Muscle layer of colon (tissue), 2 donors: ENCODE measurements around the gene PDZD8.
A peak's percentile ranks its signal among the peaks of the same experiment; 100 is the strongest.

Source experiments
- H3K27ac ChIP-seq: one replicate; pipeline ENCODE4 v1.7.0; 2013; ENCODE audit warnings: low read depth, mild to moderate bottlenecking, low read length, moderate library complexity
- H3K27me3 ChIP-seq, 2 donors: one replicate each; pipeline ENCODE4 v1.7.0; 2013; ENCODE audit warnings: low read length in 2 of 2, mild to moderate bottlenecking in 2 of 2; ENCODE audit not compliant: insufficient read depth in 2 of 2, control insufficient read depth in 1 of 2
- H3K36me3 ChIP-seq: one replicate; pipeline ENCODE4 v1.7.0; 2013; ENCODE audit warnings: mild to moderate bottlenecking, low read length; ENCODE audit not compliant: insufficient read depth
- H3K4me1 ChIP-seq: one replicate; pipeline ENCODE4 v1.7.0; 2013; ENCODE audit warnings: mild to moderate bottlenecking, low read length; ENCODE audit not compliant: insufficient read depth
- H3K4me3 ChIP-seq, 2 donors: one replicate each; pipeline ENCODE4 v1.7.0; 2013; ENCODE audit warnings: low read length in 2 of 2, low read depth in 1 of 2, mild to moderate bottlenecking in 1 of 2, moderate library complexity in 1 of 2
- H3K9ac ChIP-seq: one replicate; pipeline ENCODE4 v1.7.0; 2013; ENCODE audit warnings: low read length
- H3K9me3 ChIP-seq: one replicate; pipeline ENCODE4 v1.7.0; 2013; ENCODE audit warnings: mild to moderate bottlenecking, low read length
- donor health status: abdominal sarcoma.
- donor health status: Adenocarcinoma of cecum.

The PDZD8 gene, protein sequence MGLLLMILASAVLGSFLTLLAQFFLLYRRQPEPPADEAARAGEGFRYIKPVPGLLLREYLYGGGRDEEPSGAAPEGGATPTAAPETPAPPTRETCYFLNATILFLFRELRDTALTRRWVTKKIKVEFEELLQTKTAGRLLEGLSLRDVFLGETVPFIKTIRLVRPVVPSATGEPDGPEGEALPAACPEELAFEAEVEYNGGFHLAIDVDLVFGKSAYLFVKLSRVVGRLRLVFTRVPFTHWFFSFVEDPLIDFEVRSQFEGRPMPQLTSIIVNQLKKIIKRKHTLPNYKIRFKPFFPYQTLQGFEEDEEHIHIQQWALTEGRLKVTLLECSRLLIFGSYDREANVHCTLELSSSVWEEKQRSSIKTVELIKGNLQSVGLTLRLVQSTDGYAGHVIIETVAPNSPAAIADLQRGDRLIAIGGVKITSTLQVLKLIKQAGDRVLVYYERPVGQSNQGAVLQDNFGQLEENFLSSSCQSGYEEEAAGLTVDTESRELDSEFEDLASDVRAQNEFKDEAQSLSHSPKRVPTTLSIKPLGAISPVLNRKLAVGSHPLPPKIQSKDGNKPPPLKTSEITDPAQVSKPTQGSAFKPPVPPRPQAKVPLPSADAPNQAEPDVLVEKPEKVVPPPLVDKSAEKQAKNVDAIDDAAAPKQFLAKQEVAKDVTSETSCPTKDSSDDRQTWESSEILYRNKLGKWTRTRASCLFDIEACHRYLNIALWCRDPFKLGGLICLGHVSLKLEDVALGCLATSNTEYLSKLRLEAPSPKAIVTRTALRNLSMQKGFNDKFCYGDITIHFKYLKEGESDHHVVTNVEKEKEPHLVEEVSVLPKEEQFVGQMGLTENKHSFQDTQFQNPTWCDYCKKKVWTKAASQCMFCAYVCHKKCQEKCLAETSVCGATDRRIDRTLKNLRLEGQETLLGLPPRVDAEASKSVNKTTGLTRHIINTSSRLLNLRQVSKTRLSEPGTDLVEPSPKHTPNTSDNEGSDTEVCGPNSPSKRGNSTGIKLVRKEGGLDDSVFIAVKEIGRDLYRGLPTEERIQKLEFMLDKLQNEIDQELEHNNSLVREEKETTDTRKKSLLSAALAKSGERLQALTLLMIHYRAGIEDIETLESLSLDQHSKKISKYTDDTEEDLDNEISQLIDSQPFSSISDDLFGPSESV

GRCh38 chr10:117375360-117376178 lies at the start of gene PDZD8:
Gene PDZD8 (minus strand): TSS chr10:117375440. CDS start chr10:117375227, 213 bp downstream.
- Histone ChIP-seq H3K9ac (peak within 1 kb of the TSS; percentile 84), H3K4me1 (peaks cover 24% of the 10 kb centered on the region), H3K27me3 (no peaks in the 10 kb centered on the region)

GRCh38 chr10:117424171-117424570 lies 48.9 kb upstream of the PDZD8 start:
- Histone ChIP-seq H3K27me3 (no peaks in the 10 kb centered on the region), H3K27ac (no peak overlapping the region), H3K36me3 (no peaks in the 10 kb centered on the region), H3K4me1 (no peaks in the 10 kb centered on the region), H3K9me3 (peaks cover 4% of the 10 kb centered on the region), H3K9ac (no peak overlapping the region), H3K4me3 (no peak overlapping the region)

More at GRCh38 chr10:117375360-117376178, at the start of gene PDZD8:
- H3K36me3 ChIP-seq, result no peaks in the 10 kb centered on the region
- H3K4me3 ChIP-seq, result peak within 1 kb of the TSS; percentile 67 to 82
- H3K27ac ChIP-seq, result peak within 1 kb of the TSS; percentile 83
- no peaks in the 10 kb centered on the region for H3K9me3 ChIP-seq

- Histone ChIP-seq H3K9ac (no peak overlapping the region), H3K4me1 (no peaks in the 10 kb centered on the region), H3K9me3 (peaks cover 4% of the 10 kb centered on the region), H3K4me3 (no peak overlapping the region), H3K36me3 (no peaks in the 10 kb centered on the region), H3K27ac (no peak overlapping the region), H3K27me3 (no peaks in the 10 kb centered on the region)
Measured at GRCh38 chr10:117421985-117422384, 46.7 kb upstream of the PDZD8 start.

- Histone ChIP-seq H3K4me1 (no peaks in the 10 kb centered on the region), H3K36me3 (no peaks in the 10 kb centered on the region), H3K9me3 (peaks cover 4% of the 10 kb centered on the region), H3K27ac (no peak overlapping the region), H3K9ac (no peak overlapping the region), H3K4me3 (no peak overlapping the region), H3K27me3 (no peaks in the 10 kb centered on the region)
Measured at GRCh38 chr10:117420768-117421167, 45.5 kb upstream of the PDZD8 start.

- H3K4me1 ChIP-seq, result no peaks in the 10 kb centered on the region
- no peak overlapping the region for H3K9ac ChIP-seq
- no peak overlapping the region for H3K4me3 ChIP-seq
- H3K36me3 ChIP-seq, result no peaks in the 10 kb centered on the region
- H3K9me3 ChIP-seq, result peaks cover 4% of the 10 kb centered on the region
- H3K27ac ChIP-seq, result no peak overlapping the region
- no peaks in the 10 kb centered on the region for H3K27me3 ChIP-seq
Measured at GRCh38 chr10:117419921-117420320, 44.7 kb upstream of the PDZD8 start.

DNA sequence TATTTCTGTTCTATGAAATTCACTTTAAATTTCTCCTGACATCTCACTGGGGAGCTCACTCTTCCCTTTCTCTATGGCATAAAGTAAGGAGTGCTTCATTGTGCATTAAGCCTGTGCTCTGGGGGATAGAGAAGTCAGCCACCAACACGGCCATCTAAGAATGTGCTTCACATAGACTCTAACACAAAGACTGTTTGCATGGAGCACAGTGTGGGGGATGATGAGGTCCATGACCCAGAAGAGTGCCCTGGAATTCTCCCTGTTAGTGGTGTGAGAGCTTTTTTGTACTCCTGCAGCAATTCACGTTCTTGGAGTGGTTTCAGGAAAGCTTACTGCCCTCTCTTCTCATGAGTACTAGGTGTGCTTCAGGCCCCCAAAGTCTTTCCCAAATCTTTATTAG lies 43.9 kb upstream of the PDZD8 start:
- no peaks in the 10 kb centered on the region for H3K4me1 ChIP-seq
- no peaks in the 10 kb centered on the region for H3K36me3 ChIP-seq
- H3K9ac ChIP-seq, result no peak overlapping the region
- no peaks in the 10 kb centered on the region for H3K27me3 ChIP-seq
- H3K4me3 ChIP-seq, result no peak overlapping the region
- H3K27ac ChIP-seq, result no peak overlapping the region
- H3K9me3 ChIP-seq, result peaks cover 4% of the 10 kb centered on the region

- H3K36me3 ChIP-seq, result no peaks in the 10 kb centered on the region
- no peaks in the 10 kb centered on the region for H3K4me1 ChIP-seq
- H3K27ac ChIP-seq, result no peak overlapping the region
- H3K9ac ChIP-seq, result no peak overlapping the region
- no peak overlapping the region for H3K4me3 ChIP-seq
- H3K9me3 ChIP-seq, result peaks cover 4% of the 10 kb centered on the region
- H3K27me3 ChIP-seq, result no peaks in the 10 kb centered on the region
Measured at GRCh38 chr10:117418121-117418520, 42.9 kb upstream of the PDZD8 start.

- peaks cover 4% of the 10 kb centered on the region for H3K9me3 ChIP-seq
- H3K9ac ChIP-seq, result no peak overlapping the region
- no peaks in the 10 kb centered on the region for H3K27me3 ChIP-seq
- no peaks in the 10 kb centered on the region for H3K4me1 ChIP-seq
- H3K27ac ChIP-seq, result no peak overlapping the region
- H3K4me3 ChIP-seq, result no peak overlapping the region
- H3K36me3 ChIP-seq, result no peaks in the 10 kb centered on the region
Measured at GRCh38 chr10:117417196-117417595, 42.0 kb upstream of the PDZD8 start.

DNA sequence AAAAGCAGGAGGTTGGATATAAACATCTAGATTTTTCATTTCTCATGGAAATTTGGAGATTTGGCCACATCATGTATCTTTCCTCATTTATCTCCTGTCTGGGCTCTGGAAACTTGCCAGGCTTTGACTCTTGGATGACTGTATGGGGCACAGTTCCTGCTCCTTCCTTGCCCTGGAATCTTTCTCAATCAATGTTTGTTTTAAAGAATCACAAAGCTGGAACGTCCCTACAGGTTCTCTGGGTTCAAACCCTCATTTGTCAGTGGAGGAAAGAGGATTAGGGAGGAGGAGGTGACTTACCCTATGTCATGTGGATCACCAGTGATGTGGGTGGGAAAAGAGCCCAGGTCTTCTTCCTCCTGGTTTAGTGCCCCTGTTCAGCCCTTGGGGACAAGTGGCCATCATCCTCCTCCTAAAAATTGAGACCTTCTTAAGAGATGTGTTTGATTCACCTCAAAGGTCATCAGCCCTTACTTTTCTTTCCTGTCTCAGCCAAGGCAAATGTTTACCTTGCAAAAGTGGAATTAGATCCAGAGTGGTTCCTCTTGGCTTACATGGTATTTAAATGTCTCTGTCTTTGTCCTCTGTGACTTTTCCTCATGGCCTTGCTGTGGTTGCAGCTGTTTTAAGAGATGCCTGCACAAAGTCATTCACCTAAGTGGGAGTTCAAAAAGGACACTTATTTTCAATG lies 38.8 kb upstream of the PDZD8 start:
- Histone ChIP-seq H3K36me3 (no peaks in the 10 kb centered on the region), H3K27ac (no peak overlapping the region), H3K4me1 (no peaks in the 10 kb centered on the region), H3K9me3 (no peaks in the 10 kb centered on the region), H3K4me3 (no peak overlapping the region), H3K9ac (no peak overlapping the region), H3K27me3 (no peaks in the 10 kb centered on the region)

DNA sequence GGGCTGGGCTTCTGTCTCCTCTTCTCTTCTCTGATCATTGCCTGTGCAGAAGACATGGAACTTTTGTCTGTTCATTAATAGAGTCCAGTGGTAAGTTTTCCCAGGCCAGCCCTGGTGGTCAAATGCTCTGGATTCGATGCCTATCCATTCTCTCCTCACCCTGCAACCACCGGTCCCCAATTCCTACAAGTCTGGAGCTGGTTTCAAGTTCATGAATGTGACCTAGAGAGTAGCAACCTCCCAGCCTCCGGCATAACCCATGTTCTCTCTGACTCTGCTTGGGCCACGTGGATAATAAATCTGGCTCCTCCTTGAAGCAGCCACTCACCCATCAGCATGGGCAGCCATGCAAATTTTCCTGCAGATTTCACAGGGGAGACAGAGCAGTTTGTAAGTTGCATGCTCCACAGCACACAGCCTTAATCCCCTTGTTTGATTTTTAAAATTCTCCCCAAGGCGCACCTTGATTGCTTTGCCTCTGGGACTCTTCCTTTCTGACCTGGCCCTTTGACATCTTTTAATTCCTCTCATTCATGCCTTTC lies 37.3 kb upstream of the PDZD8 start:
- H3K9ac ChIP-seq, result no peak overlapping the region
- no peaks in the 10 kb centered on the region for H3K36me3 ChIP-seq
- H3K9me3 ChIP-seq, result no peaks in the 10 kb centered on the region
- H3K4me1 ChIP-seq, result no peaks in the 10 kb centered on the region
- H3K27me3 ChIP-seq, result no peaks in the 10 kb centered on the region
- no peak overlapping the region for H3K4me3 ChIP-seq
- no peak overlapping the region for H3K27ac ChIP-seq
